HUES6 (cell line): ENCODE results near the gene SH3BP5L.

ENCODE experiments used
- H3K27ac ChIP-seq: 2 replicates; pipeline ENCODE4 v1.7.0; 2013; ENCODE audit warnings: low read depth, mild to moderate bottlenecking, low read length, inconsistent platforms
- H3K27me3 ChIP-seq: 2 replicates; pipeline ENCODE4 v1.6.1; 2013; ENCODE audit warnings: low read length; ENCODE audit not compliant: control insufficient read depth, insufficient read depth
- H3K36me3 ChIP-seq: 2 replicates; pipeline ENCODE4 v1.6.1; 2013; ENCODE audit warnings: low read length; ENCODE audit not compliant: control insufficient read depth, insufficient read depth
- H3K4me1 ChIP-seq: 2 replicates; pipeline ENCODE4 v1.6.1; 2013; ENCODE audit warnings: low read length; ENCODE audit not compliant: control insufficient read depth, insufficient read depth
- H3K4me3 ChIP-seq: 2 replicates; pipeline ENCODE4 v1.5.1; 2013; ENCODE audit warnings: low read depth, low read length
- H3K9ac ChIP-seq: one replicate; pipeline ENCODE4 v1.6.1; 2013; ENCODE audit warnings: mild to moderate bottlenecking, low read length
- H3K9me3 ChIP-seq: 2 replicates; pipeline ENCODE4 v1.6.1; 2013; ENCODE audit warnings: low read depth, low read length; ENCODE audit not compliant: control insufficient read depth, insufficient read depth

Gene SH3BP5L

DNA sequence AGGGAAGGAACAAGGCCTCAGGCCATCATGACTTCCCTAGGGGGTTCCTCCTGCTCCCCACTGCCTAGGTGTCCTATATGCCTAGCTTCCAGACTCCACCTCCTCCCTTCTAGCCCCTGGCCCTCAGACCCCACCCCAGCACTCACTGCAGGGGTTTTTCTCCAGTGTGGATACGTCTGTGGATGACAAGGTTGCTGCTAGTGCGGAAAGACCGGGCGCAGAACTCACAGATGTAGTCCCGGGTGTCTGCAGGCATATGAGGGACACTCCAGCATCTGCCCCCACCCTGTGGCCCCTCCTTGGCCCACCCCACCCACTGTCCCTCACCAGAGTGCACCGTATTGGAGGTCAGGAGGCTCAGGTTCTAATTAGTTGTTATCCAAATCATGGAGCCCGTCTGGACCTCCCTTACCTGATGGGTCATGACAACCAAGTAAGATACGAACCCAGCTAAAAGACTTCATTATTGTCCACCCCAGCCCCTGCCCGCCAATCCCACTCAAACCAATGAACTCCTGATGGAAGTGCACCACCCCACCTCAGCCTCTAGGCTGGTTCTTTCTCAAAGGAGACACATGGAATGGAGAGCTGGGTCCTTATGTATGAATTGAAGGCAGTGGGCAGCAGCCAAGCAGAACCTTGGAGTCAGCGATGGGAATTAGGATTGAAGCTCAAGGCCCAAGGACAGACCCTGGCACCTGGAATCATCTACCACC, 25.0 kb upstream of the SH3BP5L start:
- peaks cover 6% of the 10 kb centered on the region; the same call in 1 of the 2 replicates for H3K27me3 ChIP-seq
- no peak overlapping the region for H3K4me3 ChIP-seq
- H3K4me1 ChIP-seq: no peaks in the 10 kb centered on the region
- H3K27ac ChIP-seq: no peak overlapping the region
- H3K36me3 ChIP-seq: peaks cover 91% of the 10 kb centered on the region
- no peaks in the 10 kb centered on the region for H3K9me3 ChIP-seq
- no peak overlapping the region for H3K9ac ChIP-seq

- Histone ChIP-seq H3K36me3 (peaks cover 91% of the 10 kb centered on the region), H3K27ac (no peak overlapping the region), H3K9ac (no peak overlapping the region), H3K4me3 (no peak overlapping the region), H3K9me3 (no peaks in the 10 kb centered on the region), H3K4me1 (no peaks in the 10 kb centered on the region), H3K27me3 (peaks cover 6% of the 10 kb centered on the region; the same call in 1 of the 2 replicates)
Measured at GRCh38 chr1:248850124-248850523, 24.4 kb upstream of the SH3BP5L start.

DNA sequence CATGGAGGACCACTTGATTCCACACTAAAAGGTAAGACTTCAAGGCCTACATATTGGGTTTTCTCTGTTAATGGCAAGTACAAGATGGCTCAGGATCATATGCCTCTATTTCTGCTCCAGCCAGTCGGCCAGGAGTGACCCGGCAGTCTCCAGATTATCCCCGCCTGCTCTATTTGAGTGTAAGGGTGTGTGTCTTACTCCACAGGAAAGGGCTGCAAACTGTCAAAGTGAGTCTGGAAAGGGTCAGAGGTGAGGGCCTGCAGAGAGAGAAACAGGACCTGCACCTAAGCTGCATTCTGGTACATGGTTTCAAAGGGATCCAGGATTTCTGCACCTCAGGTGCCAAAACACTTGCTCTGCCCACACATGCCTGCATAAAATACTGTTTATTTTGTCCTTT, 23.9 kb upstream of the SH3BP5L start:
- Histone ChIP-seq H3K27ac (no peak overlapping the region), H3K9ac (no peak overlapping the region), H3K36me3 (peaks cover 91% of the 10 kb centered on the region), H3K9me3 (no peaks in the 10 kb centered on the region), H3K27me3 (peaks cover 6% of the 10 kb centered on the region; the same call in 1 of the 2 replicates), H3K4me1 (no peaks in the 10 kb centered on the region), H3K4me3 (no peak overlapping the region)

DNA sequence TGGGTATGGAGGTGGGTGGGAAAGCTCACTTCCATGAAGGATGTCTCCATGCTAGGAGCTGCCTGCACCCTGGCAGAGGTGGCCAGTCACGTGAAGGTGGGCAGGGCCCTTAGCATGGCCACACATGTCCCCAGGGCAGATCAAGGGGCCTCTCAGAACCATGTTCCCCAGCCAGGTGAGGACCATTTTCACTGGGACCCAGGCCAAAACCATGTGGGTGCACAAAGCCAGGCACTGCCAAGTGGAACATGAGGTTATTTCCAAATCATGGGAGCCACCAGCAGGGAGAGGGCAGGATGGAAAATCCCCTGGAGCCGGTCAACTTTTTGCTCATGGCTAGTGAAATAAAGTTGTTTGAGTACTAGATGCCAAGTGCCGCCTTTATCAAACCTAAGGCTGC, 23.4 kb upstream of the SH3BP5L start:
- Histone ChIP-seq H3K27ac (no peak overlapping the region), H3K36me3 (peaks cover 91% of the 10 kb centered on the region), H3K4me1 (no peaks in the 10 kb centered on the region), H3K27me3 (peaks cover 6% of the 10 kb centered on the region; the same call in 1 of the 2 replicates), H3K9ac (no peak overlapping the region), H3K4me3 (no peak overlapping the region), H3K9me3 (no peaks in the 10 kb centered on the region)

GRCh38 chr1:248848602-248849001, 22.9 kb upstream of the SH3BP5L start:
- H3K27ac ChIP-seq: no peak overlapping the region
- peaks cover 6% of the 10 kb centered on the region; the same call in 1 of the 2 replicates for H3K27me3 ChIP-seq
- no peak overlapping the region for H3K9ac ChIP-seq
- H3K9me3 ChIP-seq: no peaks in the 10 kb centered on the region
- H3K36me3 ChIP-seq: peaks cover 85% of the 10 kb centered on the region
- H3K4me3 ChIP-seq: no peak overlapping the region
- no peaks in the 10 kb centered on the region for H3K4me1 ChIP-seq

GRCh38 chr1:248847956-248848561, 22.3 kb upstream of the SH3BP5L start:
- no peak overlapping the region for H3K27ac ChIP-seq

DNA sequence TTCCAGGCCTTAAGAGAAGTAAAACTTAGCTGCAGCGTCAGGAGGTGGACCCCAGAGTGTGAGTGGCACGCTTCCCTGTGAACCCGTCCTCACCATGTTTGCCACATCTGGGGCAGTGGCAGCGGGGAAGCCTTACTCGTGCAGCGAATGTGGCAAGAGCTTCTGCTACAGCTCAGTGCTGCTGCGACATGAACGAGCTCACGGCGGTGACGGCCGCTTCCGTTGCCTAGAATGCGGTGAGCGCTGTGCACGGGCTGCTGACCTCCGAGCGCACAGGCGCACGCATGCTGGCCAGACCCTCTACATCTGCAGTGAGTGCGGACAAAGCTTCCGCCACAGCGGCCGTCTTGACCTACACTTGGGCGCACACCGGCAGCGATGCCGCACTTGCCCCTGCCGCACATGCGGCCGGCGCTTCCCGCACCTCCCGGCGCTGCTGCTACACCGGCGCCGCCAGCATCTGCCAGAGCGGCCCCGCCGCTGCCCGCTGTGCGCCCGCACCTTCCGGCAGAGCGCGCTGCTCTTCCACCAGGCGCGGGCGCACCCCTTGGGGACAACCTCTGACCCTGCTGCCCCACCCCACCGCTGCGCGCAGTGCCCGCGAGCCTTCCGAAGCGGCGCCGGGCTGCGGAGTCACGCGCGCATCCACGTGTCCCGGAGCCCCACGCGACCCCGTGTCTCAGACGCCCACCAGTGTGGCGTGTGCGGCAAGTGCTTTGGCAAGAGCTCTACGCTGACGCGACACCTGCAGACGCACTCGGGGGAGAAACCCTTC, 21.7 kb upstream of the SH3BP5L start:
- Histone ChIP-seq H3K9me3 (no peaks in the 10 kb centered on the region), H3K36me3 (peaks cover 75% of the 10 kb centered on the region), H3K27ac (no peak overlapping the region), H3K9ac (no peak overlapping the region), H3K4me3 (peak overlapping the region; percentile 42; the same call in 1 of the 2 replicates), H3K27me3 (peaks cover 6% of the 10 kb centered on the region; the same call in 1 of the 2 replicates), H3K4me1 (no peaks in the 10 kb centered on the region; the same call in 1 of the 2 replicates)

More at GRCh38 chr1:248847956-248848561, 22.3 kb upstream of the SH3BP5L start:
- H3K4me3 ChIP-seq: peak overlapping the region; percentile 42; the same call in 1 of the 2 replicates
- no peaks in the 10 kb centered on the region for H3K9me3 ChIP-seq
- peaks cover 80% of the 10 kb centered on the region for H3K36me3 ChIP-seq
- H3K4me1 ChIP-seq: no peaks in the 10 kb centered on the region
- H3K9ac ChIP-seq: no peak overlapping the region
- H3K27me3 ChIP-seq: peaks cover 6% of the 10 kb centered on the region; the same call in 1 of the 2 replicates

DNA sequence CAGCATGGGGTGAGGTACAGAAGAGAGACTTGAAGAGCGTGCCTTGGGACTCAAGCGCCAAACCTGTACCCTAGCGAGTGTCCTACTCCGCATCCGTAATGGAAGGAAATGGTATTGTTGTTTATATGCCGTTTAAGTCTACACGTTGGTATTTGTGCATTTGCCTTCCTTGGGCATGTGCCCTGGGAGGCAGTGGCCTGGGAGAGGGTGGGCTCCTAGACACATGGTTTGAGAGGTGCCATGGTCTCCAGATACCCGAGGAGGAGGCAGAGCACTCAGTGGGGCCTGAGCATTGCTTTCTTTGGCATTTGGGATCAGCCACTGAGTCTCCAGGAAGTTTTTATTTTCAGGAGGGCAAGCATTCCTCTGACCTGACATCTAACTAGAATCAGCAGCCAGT, 18.8 kb upstream of the SH3BP5L start:
- no peak overlapping the region for H3K9ac ChIP-seq
- H3K27me3 ChIP-seq: peaks cover 6% of the 10 kb centered on the region; the same call in 1 of the 2 replicates
- no peak overlapping the region for H3K4me3 ChIP-seq
- peaks cover 52% of the 10 kb centered on the region for H3K36me3 ChIP-seq
- H3K4me1 ChIP-seq: peaks cover 4% of the 10 kb centered on the region; the same call in 1 of the 2 replicates
- H3K9me3 ChIP-seq: no peaks in the 10 kb centered on the region
- no peak overlapping the region for H3K27ac ChIP-seq

DNA sequence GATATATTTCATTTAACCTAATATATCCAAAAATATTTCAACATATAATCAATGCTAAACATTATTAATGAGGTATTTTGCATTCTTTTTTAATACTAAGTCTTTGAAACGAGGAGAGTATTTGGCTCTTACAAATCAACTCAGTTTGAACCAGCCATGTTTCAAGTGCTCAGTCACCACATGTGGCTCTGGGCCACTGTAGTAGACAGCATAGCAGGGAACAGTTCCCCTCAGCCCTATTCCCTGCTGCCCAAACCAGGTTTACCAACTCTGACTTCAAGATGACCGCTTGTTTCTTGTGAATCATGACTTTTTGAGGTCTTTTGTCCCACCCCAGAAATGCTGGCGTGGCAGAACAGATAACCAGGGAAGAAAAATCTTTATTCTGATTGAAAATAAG, 18.0 kb upstream of the SH3BP5L start:
- no peak overlapping the region for H3K4me3 ChIP-seq
- H3K27me3 ChIP-seq: peaks cover 6% of the 10 kb centered on the region; the same call in 1 of the 2 replicates
- no peak overlapping the region for H3K27ac ChIP-seq
- peaks cover 44% of the 10 kb centered on the region for H3K36me3 ChIP-seq
- peaks cover 8% of the 10 kb centered on the region; the same call in 1 of the 2 replicates for H3K4me1 ChIP-seq
- no peak overlapping the region for H3K9ac ChIP-seq
- H3K9me3 ChIP-seq: no peaks in the 10 kb centered on the region

DNA sequence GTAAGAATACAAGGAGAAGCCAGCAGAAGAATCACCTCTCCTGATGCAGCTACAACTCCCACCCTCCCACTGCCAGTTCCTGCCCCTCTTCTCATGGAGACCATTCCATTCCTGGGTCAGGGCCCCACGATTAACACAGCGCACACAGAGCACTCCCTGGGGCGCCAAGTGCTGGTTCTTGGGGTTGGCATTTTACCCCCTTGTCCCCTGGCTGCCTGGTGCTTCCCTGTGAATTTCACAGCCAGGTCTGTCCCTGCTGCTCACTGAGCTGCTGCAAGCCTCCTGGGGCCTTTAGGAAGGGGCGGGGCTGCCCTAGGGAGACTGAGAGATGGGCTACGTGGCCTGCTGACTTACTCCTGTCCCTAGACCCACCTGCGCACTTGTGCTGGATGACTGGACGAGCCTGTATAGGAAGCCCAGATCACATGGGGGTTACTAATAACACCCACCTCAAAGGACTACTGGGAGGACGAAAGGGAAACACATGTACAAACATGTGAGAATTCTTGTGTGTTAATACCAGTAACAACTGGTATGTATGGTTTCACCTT, 17.1 kb upstream of the SH3BP5L start:
- Histone ChIP-seq H3K27ac (no peak overlapping the region), H3K36me3 (peaks cover 35% of the 10 kb centered on the region), H3K9ac (no peak overlapping the region)

More for the DNA sequence above, 17.1 kb upstream of the SH3BP5L start:
- Histone ChIP-seq H3K4me3 (no peak overlapping the region), H3K4me1 (peaks cover 8% of the 10 kb centered on the region; the same call in 1 of the 2 replicates), H3K9me3 (no peaks in the 10 kb centered on the region), H3K27me3 (no peaks in the 10 kb centered on the region)
